H9 (cell line): ENCODE results near the gene GLCCI1. TPM values are rescaled to one million over a fixed set of nuclear protein-coding genes. Genes with fewer than 3 reads are reported as not detected.

Experiments
- DNase-seq: peaks from one replicate; pipeline ENCODE4 v3.0.0-alpha.2; 2017
- H2AFZ ChIP-seq: one replicate; pipeline ENCODE4 v1.6.1; 2013; ENCODE audit warnings: mild to moderate bottlenecking, low read length, control low read depth, moderate library complexity
- H2AK5ac ChIP-seq: 2 replicates; pipeline ENCODE4 v1.6.1; 2013; ENCODE audit warnings: low read length, control low read depth, mixed read lengths; ENCODE audit not compliant: insufficient read length
- H2BK120ac ChIP-seq: one replicate; pipeline ENCODE4 v1.6.1; 2013; ENCODE audit warnings: low read depth, mild to moderate bottlenecking, low read length, control low read depth, inconsistent platforms; ENCODE audit not compliant: poor library complexity, severe bottlenecking
- H2BK12ac ChIP-seq: 2 replicates; pipeline ENCODE4 v1.6.1; 2013; ENCODE audit warnings: low read length, control low read depth, mixed read lengths, low read depth; ENCODE audit not compliant: insufficient read length
- H2BK15ac ChIP-seq: 2 replicates; pipeline ENCODE4 v1.6.1; 2013; ENCODE audit warnings: low read depth, low read length, control low read depth
- H2BK20ac ChIP-seq: one replicate; pipeline ENCODE4 v1.6.1; 2013; ENCODE audit warnings: low read depth, mild to moderate bottlenecking, low read length, control low read depth, inconsistent platforms; ENCODE audit not compliant: poor library complexity, severe bottlenecking
- H2BK5ac ChIP-seq: 2 replicates; pipeline ENCODE4 v1.6.1; 2013; ENCODE audit warnings: low read length, control low read depth, mixed read lengths; ENCODE audit not compliant: insufficient read length
- H3K14ac ChIP-seq: 2 replicates; pipeline ENCODE4 v1.6.1; 2013; ENCODE audit warnings: low read length, control low read depth; ENCODE audit not compliant: insufficient read depth
- H3K18ac ChIP-seq: 2 replicates; pipeline ENCODE4 v1.6.1; 2013; ENCODE audit warnings: low read depth, mild to moderate bottlenecking, mixed read lengths, low read length, control low read depth; ENCODE audit not compliant: insufficient read length
- H3K23ac ChIP-seq: 2 replicates; pipeline ENCODE4 v1.6.1; 2013; ENCODE audit warnings: low read length, control low read depth, mixed read lengths, low read depth; ENCODE audit not compliant: insufficient read length
- H3K23me2 ChIP-seq: 2 replicates; pipeline ENCODE4 v1.6.1; 2013; ENCODE audit warnings: low read depth, mild to moderate bottlenecking, mixed read lengths, low read length, control low read depth; ENCODE audit not compliant: insufficient read length, poor library complexity, severe bottlenecking
- H3K27ac ChIP-seq: 2 replicates; pipeline ENCODE4 v1.5.1; 2013; ENCODE audit warnings: low read length, control low read depth, mixed read lengths, low read depth; ENCODE audit not compliant: insufficient read length
- H3K27me3 ChIP-seq: 2 replicates; pipeline ENCODE4 v1.6.1; 2013; ENCODE audit warnings: low read length, control low read depth, inconsistent platforms; ENCODE audit not compliant: insufficient read depth
- H3K4ac ChIP-seq: 2 replicates; pipeline ENCODE4 v1.6.1; 2013; ENCODE audit warnings: low read depth, mild to moderate bottlenecking, control low read depth, inconsistent platforms, low read length, moderate library complexity
- H3K4me1 ChIP-seq: 2 replicates; pipeline ENCODE4 v1.6.1; 2013; ENCODE audit warnings: low read length, control low read depth, inconsistent platforms; ENCODE audit not compliant: insufficient read depth
- H3K4me2 ChIP-seq: 2 replicates; pipeline ENCODE4 v1.6.1; 2013; ENCODE audit warnings: low read length, control low read depth, mixed read lengths; ENCODE audit not compliant: insufficient read length, insufficient read depth
- H3K56ac ChIP-seq: 2 replicates; pipeline ENCODE4 v1.6.1; 2013; ENCODE audit warnings: low read depth, mild to moderate bottlenecking, mixed read lengths, low read length, control low read depth; ENCODE audit not compliant: insufficient read length
- H3K79me1 ChIP-seq: 2 replicates; pipeline ENCODE4 v1.6.1; 2013; ENCODE audit warnings: low read depth, mild to moderate bottlenecking, moderate library complexity, low read length, control low read depth, inconsistent platforms; ENCODE audit not compliant: insufficient read depth, poor library complexity, severe bottlenecking
- H3K79me2 ChIP-seq: 2 replicates; pipeline ENCODE4 v1.6.1; 2013; ENCODE audit warnings: low read length, control low read depth, inconsistent platforms; ENCODE audit not compliant: insufficient read depth
- H3K9ac ChIP-seq: 2 replicates; pipeline ENCODE4 v1.6.1; 2013; ENCODE audit warnings: low read length, control low read depth, mixed read lengths; ENCODE audit not compliant: insufficient read length; ENCODE audit errors: extremely low read depth
- H3K9me3 ChIP-seq: one replicate; pipeline ENCODE4 v1.6.1; 2013; ENCODE audit warnings: low read depth, low read length, inconsistent platforms; ENCODE audit not compliant: control insufficient read depth
- H3T11ph ChIP-seq: one replicate; pipeline ENCODE4 v1.6.1; 2013; ENCODE audit warnings: mild to moderate bottlenecking, low read length, control low read depth, inconsistent platforms
- H4K20me1 ChIP-seq: one replicate; pipeline ENCODE4 v1.6.1; 2013; ENCODE audit not compliant: control insufficient read depth, insufficient read length, insufficient read depth
- H4K5ac ChIP-seq: 2 replicates; pipeline ENCODE4 v1.6.1; 2013; ENCODE audit warnings: low read depth, mild to moderate bottlenecking, mixed read lengths, low read length, control low read depth; ENCODE audit not compliant: insufficient read length
- H4K8ac ChIP-seq: replicated peaks from 2 replicates; pipeline ENCODE4 v1.6.1; 2013; ENCODE audit warnings: low read length, control low read depth, mixed read lengths, low read depth; ENCODE audit not compliant: insufficient read length
- H4K91ac ChIP-seq: 2 replicates; pipeline ENCODE4 v1.6.1; 2013; ENCODE audit warnings: low read depth, mild to moderate bottlenecking, moderate library complexity, mixed read lengths, low read length, control low read depth; ENCODE audit not compliant: insufficient read length
- H3K27ac Mint-ChIP-seq, 3 experiments: 2 replicates in 2 of 3; 3 replicates in 1 of 3; pipeline ENCODE4 v1.8.0; 2020 to 2021; ENCODE audit warnings: mixed read lengths in 3 of 3, mild to moderate bottlenecking in 1 of 3, moderate library complexity in 1 of 3
- H3K27me3 Mint-ChIP-seq: 2 replicates; pipeline ENCODE4 v1.8.0; 2021; ENCODE audit warnings: low read depth, mild to moderate bottlenecking, moderate library complexity, mixed read lengths
- H3K36me3 Mint-ChIP-seq, 3 experiments: 2 replicates in 2 of 3; 3 replicates in 1 of 3; pipeline ENCODE4 v1.8.0; 2020 to 2021; ENCODE audit warnings: low read depth in 3 of 3, mixed read lengths in 3 of 3; ENCODE audit not compliant: insufficient read depth in 1 of 3
- H3K4me1 Mint-ChIP-seq, 2 experiments: 2 replicates each; pipeline ENCODE4 v1.8.0; 2020; ENCODE audit warnings: mixed read lengths in 2 of 2
- H3K4me3 Mint-ChIP-seq, 2 experiments: 2 replicates in 1 of 2; 3 replicates in 1 of 2; pipeline ENCODE4 v1.8.0; 2020 to 2021; ENCODE audit warnings: mild to moderate bottlenecking in 2 of 2, mixed read lengths in 2 of 2, moderate library complexity in 1 of 2
- H3K9me3 Mint-ChIP-seq, 2 experiments: 2 replicates in 1 of 2; 3 replicates in 1 of 2; pipeline ENCODE4 v1.8.0; 2020; ENCODE audit warnings: mild to moderate bottlenecking in 2 of 2, mixed read lengths in 2 of 2, moderate library complexity in 1 of 2
- WGBS: extraction: QIAGEN DNeasy Blood & Tissue Kit; methylation state at CpG from one replicate; pipeline ENCODE4 v1.1.7; 2013; ENCODE audit warnings: missing lambda C conversion rate, low lambda C conversion rate, mixed read lengths; ENCODE audit not compliant: insufficient read length; ENCODE audit errors: extremely low coverage; 5-methylcytosine and 5-hydroxymethylcytosine counted together
- total RNA-seq: library from RNA; stranded (reverse); gene quantifications from 2 replicates; pipeline ENCODE4 v1.2.1, GENCODE V29; 2021
- TF ChIP-seq, protein P1 (sequence below): fragments of 200-600 bp; sonication (generic); conservative IDR thresholded peaks from 3 replicates; pipeline ENCODE4 v1.8.0; 2021; ENCODE audit warnings: antibody characterized with exemption, mild to moderate bottlenecking

The GLCCI1 gene
- total RNA-seq, 1 experiment from 2014 or later: 19.1 TPM

DNA sequence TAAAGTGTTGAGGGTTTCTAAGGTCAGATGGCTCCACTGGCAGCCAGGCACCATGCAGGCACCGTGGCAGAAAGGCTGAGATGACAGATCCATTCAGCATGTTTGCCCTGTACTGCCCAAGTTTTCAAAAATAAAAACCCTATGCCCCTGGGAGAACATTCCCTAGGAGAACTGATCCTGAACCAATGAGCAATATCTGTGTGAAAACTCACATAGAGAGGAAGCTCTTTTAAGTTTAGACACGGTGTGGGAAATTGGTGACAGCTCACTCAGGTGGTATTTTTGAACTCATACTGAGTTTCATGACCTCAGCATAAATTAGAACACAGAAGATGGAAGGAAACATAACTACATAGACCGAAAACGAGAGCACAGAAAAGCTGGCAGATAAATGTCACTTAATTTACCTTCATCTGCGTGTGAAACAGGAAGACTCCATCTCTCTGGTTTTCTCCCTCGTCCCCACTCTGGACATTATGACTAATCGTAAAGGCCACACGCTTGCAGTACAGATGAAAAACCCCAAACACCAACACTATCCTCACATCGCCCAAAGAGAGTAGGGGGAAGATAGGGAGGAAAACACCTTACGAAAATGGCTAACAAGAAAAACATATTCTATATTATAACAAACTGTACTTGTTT is 165.6 kb downstream of the GLCCI1 start:
- Histone ChIP-seq H4K91ac (no peak overlapping the region), H2BK120ac (no peak overlapping the region), H4K5ac (no peak overlapping the region), H3K18ac (no peak overlapping the region), H3K9ac (no peak overlapping the region), H3K9me3 (no peaks in the 10 kb centered on the region), H2BK5ac (no peak overlapping the region), H3K23ac (no peak overlapping the region), H3K4ac (no peak overlapping the region), H2BK15ac (no peak overlapping the region), H2BK12ac (no peak overlapping the region), H3K79me2 (no peaks in the 10 kb centered on the region), H2AFZ (no peak overlapping the region), H3K27ac (no peak overlapping the region), H3K4me2 (no peak overlapping the region), H4K20me1 (no peaks in the 10 kb centered on the region), H3K56ac (no peak overlapping the region), H4K8ac (no peak overlapping the region), H2AK5ac (no peak overlapping the region), H3K27me3 (no peaks in the 10 kb centered on the region), H3K4me1 (no peaks in the 10 kb centered on the region), H3K23me2 (no peaks in the 10 kb centered on the region), H3K79me1 (no peaks in the 10 kb centered on the region), H3K14ac (no peak overlapping the region), H3T11ph (no peak overlapping the region), H2BK20ac (no peak overlapping the region)
- no peaks in the 10 kb centered on the region for H3K9me3 Mint-ChIP-seq
- H3K4me1 Mint-ChIP-seq: no peaks in the 10 kb centered on the region; a peak in 1 of 4 replicates
- no peak for DNase-seq
- no peak overlapping the region for H3K4me3 Mint-ChIP-seq
- no peaks in the 10 kb centered on the region for H3K27me3 Mint-ChIP-seq
- no peaks in the 10 kb centered on the region for H3K36me3 Mint-ChIP-seq
- TF ChIP-seq, protein P1, sequence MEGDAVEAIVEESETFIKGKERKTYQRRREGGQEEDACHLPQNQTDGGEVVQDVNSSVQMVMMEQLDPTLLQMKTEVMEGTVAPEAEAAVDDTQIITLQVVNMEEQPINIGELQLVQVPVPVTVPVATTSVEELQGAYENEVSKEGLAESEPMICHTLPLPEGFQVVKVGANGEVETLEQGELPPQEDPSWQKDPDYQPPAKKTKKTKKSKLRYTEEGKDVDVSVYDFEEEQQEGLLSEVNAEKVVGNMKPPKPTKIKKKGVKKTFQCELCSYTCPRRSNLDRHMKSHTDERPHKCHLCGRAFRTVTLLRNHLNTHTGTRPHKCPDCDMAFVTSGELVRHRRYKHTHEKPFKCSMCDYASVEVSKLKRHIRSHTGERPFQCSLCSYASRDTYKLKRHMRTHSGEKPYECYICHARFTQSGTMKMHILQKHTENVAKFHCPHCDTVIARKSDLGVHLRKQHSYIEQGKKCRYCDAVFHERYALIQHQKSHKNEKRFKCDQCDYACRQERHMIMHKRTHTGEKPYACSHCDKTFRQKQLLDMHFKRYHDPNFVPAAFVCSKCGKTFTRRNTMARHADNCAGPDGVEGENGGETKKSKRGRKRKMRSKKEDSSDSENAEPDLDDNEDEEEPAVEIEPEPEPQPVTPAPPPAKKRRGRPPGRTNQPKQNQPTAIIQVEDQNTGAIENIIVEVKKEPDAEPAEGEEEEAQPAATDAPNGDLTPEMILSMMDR: no peak
- no peak overlapping the region; a peak in 1 of 7 replicates for H3K27ac Mint-ChIP-seq
- no CpG with 5 or more reads among the region's 10 CpGs for WGBS
